NCI-H1092 (cell line): ENCODE data around the gene GOLGA2.

Experiments
- DNase-seq: peaks from one replicate; lab custom pipeline; 2025; lab: John Stamatoyannopoulos, UW

Gene GOLGA2

DNA sequence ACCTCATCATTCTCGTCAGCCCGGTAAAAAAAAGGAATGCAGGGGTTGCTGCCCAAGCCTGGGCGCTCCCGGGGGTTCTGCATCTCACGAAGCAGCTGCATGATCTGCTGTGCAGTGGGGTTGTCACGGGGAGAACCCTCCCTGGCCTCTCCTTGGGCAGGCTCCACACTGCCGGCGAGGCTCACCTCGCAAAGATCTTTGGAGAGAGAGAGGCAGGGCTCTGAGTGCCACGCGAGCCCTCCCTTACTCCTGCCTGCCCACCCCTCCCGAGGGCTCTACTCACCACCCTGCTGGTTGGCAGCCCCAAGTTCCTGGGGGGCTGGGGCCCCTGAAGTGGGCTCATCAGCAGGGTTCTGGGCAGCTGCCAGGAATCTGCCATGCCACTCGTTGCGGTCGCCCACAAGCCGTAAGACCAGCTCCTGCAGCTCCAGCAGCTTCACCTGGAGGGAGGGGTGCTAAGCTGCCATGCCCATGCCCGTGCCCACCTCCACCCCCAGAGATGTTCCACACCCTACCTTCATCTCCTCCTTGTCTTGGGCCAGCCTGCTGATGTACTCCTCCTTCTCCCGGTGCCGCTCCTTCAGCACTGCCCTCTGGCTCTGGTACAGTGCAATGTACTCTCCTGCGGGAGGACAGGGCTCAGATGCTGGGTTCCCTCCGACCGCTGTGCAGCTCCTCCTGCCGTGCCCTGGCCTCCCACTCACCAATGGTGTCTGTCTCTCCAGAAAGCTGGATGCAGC, 18.6 kb downstream of the GOLGA2 start:
- no peak for DNase-seq

GRCh38 chr9:128254855-128255759, 20.7 kb downstream of the GOLGA2 start:
- peak; percentile 12 for DNase-seq

GRCh38 chr9:128254362-128254761, 21.4 kb downstream of the GOLGA2 start:
- no peak for DNase-seq

GRCh38 chr9:128253991-128254346, 21.8 kb downstream of the GOLGA2 start:
- no peak for DNase-seq

DNA sequence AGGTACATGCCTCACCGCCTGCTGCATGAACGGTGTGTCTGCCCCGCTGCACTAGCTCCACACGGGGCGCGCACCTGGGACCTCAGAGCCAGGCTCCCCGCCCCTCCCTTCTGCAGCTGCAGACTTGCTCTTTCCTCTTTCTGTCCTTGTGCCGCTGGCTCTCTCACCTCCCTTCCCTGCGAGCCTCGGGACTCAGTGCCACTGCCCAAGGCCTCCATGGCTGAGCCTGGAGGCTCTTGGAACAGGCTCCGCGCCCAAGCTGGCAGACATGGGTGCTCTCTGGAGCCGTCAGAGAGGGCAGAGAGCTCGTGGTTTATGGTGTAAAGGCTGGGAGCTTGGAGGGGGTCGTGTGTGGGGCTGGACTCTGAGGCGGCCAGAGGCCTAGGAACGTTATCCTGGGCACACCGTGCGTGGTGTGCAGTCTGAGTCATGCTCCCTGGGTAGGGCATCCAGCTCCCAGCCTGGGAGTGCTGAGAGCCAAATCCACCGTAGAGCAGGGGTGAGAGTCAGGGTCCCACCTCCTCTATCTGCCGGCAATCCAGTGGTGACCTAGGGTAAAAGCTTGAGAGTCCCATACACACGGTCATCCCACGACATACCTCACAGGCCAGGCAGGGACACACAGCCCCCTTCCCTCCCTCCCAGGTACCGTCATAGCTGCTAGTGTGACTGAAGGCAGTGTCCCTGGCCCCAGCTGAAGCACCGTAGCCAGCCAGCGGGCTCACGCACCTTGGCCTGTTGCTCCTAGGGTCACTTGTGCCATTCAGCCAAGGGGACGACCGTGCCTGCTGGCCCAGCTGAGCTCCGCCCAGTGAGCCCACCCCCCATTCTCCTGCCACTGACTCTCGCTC, 22.4 kb downstream of the GOLGA2 start:
- no peak for DNase-seq

- no peak for DNase-seq
These were observed 23.3 kb downstream of the GOLGA2 start for GRCh38 chr9:128252317-128253139.

GRCh38 chr9:128251732-128252100, 24.1 kb downstream of the GOLGA2 start:
- no peak for DNase-seq

- DNase-seq, result no peak
These were observed 24.7 kb downstream of the GOLGA2 start for GRCh38 chr9:128250839-128251731.

DNA sequence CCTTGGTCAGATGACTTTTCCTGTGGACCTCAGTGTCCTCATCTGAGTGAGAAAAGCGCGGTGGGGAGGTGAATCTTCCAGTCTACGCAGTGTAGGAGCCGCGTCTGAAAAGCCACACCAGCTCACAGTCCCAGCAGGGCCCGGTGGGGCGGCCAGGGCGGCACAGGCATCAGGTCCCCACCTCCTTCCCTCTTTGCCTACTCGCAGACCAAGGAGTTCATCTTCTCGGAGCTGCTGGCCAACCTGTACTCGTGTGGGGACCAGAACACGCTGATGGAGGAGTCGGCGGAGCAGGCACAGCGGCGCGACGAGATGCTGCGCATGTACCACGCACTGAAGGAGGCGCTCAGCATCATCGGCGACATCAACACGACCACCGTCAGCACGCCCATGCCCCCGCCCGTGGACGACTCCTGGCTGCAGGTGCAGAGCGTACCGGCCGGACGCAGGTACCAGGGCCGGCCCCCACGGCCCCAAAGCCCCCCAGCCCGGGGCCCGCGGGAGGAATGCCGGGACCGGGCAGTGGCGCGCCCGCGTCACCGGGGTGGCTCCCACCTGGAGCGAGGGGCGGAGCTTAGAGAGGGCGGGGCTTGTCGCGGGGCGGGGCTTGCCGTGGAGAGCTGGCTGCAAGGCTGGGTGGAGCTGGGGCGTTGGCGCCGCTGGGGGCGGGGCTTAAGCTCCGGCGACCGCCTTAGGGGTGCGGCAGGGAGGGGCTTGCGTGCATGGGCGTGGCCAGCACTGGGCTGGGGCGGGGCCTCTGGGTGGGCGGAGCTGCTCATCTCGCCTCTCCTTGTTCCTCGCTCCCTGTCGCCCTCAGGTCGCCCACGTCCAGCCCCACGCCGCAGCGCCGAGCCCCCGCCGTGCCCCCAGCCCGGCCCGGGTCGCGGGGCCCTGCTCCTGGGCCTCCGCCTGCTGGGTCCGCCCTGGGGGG, 25.6 kb downstream of the GOLGA2 start:
- no peak for DNase-seq

GRCh38 chr9:128249558-128249907, 26.3 kb downstream of the GOLGA2 start:
- DNase-seq, result no peak

- DNase-seq, result no peak
These were observed 28.5 kb downstream of the GOLGA2 start for GRCh38 chr9:128247226-128247803.

DNA sequence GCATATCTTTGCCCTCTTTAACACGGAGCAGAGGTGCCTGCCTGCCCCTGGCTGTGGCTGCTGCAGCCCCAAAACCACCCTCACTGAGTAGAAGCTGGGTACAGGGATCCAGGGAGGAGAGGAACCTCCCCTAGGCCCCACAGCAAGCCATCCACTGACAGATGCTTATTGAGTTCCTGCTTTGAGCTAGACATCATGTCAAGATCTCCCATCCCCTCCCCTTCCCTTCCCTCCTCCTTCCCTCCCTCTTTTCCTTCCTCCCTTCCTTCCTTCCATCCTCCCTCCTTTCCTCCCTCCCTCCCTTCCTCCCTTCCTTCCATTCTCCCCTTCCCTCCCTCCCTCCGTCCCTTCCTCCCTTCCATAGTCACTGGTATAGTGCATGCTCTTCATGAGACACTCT, 29.3 kb downstream of the GOLGA2 start:
- no peak for DNase-seq

- no peak for DNase-seq
These were observed 30.2 kb downstream of the GOLGA2 start for GRCh38 chr9:128245421-128246151.

DNA sequence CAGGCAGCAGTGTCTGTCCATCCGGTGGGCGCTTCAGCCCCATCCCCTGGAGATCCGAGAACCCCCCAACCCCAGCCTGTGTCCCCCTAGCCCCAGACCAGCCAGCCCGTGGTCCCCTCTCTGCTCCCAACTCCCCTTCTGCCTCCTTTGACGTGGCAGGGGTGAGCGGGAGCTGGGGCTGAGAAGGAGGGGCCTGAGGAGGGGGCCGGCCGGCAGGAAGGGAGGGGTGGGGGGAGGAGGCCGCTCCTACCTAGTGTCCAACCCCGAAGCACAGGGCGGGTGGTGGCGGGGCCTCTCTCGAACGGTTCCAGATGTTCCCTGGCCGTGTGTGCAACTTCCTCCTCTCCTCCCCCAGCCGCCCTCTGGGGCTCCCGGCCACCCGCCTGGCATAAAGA, 31.0 kb downstream of the GOLGA2 start:
- no peak for DNase-seq

DNA sequence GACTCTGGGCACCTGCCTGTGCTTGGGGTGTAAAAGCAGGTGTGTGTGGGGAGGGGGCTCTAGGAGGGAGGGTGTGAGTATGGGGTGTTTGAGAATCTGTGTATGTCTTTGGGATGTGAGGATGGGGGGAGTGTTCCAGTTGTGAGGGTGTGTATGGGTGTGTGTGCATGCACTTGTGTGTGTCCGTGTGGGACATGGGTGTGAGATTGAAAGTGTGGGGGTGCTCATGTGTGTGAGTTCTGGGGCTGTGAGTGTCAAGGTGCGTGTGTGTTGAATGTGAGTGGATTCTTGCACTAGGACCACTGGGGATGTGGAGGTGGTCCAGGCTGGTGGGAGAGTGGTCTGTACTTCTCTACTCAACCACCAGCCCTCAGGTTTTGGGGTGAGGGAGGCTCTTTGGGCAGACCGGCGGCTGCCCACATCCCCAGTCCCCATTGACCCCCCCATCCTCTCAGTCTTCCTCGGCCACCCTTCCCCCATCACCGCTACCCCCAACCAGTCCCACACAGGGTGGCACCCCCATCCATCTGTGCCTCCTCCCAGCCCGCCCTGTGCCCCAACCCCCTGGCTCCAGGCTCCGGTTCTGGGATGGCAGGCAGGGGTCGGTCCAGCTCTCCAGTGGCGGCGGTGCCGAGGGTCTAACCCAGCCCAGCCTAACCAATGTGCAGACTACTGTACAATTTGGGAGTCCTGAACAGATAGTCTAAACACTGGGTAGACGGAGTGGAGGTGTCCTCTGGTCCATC, 31.5 kb downstream of the GOLGA2 start:
- DNase-seq, result no peak

DNA sequence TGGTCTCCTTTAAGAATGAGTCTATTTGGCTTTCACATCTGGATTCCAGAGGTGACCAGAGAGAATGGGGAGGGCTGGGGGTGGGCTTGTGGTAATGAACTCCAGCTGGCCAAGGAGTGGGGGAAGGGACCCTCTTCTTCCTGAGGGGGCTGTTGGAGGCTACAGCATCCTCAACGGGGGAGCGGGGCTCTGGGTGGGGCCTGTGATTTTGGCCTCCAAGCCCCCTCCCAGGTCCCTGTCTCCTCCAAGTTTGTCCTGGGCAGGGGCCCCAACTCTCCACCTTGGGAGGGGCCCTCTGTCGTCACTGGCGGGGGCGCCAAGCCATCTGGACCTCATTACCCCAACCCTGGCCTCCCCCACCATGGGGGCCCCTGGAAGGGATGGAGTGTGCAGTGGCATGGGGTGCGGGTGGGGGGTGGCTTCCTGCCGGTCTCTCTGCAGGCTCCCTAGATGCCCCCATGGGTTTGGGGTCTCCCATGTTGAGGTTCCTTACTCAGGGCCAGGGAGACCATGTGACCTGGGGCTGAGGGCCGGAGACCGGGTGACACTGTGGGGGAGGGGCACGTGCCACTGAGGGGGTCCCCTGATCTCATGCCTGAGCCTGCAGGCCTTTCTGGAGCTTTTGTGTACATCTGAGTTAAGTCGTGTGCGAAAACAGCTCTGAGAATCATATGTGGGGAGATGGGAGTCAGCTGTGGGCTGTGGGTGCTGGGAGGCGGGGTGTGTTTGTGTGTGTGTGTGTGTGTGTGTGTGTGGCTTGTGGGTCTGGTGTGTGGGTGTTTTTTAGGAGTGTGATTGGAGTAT, 32.4 kb downstream of the GOLGA2 start:
- no peak for DNase-seq

- DNase-seq, result no peak
These were observed 33.0 kb downstream of the GOLGA2 start for GRCh38 chr9:128242828-128243214.
